Subcutaneous adipose tissue (tissue), 4 donors: Measurements from ENCODE around the gene TJAP1. TPM values are rescaled to one million over a fixed set of nuclear protein-coding genes. Genes with fewer than 3 reads are reported as not detected.

Experiments
- total RNA-seq, 4 donors: library from RNA; depleted of rRNA; stranded (reverse); fragments of >200 nt; gene quantifications; one replicate each; pipeline ENCODE4 v1.1.0, GENCODE V29; 2016
- TF ChIP-seq, protein P1 (sequence below): fragments of 450-650 bp; IDR thresholded peaks from one replicate; pipeline ENCODE4 v1.5.1; 2016; ENCODE audit warnings: low read depth, mild to moderate bottlenecking, control low read depth, antibody characterized with exemption, moderate library complexity

TJAP1 gene
- total RNA-seq, 4 donors from 2014 or later, result 13.4 to 29.6 (median 16.3) TPM

DNA sequence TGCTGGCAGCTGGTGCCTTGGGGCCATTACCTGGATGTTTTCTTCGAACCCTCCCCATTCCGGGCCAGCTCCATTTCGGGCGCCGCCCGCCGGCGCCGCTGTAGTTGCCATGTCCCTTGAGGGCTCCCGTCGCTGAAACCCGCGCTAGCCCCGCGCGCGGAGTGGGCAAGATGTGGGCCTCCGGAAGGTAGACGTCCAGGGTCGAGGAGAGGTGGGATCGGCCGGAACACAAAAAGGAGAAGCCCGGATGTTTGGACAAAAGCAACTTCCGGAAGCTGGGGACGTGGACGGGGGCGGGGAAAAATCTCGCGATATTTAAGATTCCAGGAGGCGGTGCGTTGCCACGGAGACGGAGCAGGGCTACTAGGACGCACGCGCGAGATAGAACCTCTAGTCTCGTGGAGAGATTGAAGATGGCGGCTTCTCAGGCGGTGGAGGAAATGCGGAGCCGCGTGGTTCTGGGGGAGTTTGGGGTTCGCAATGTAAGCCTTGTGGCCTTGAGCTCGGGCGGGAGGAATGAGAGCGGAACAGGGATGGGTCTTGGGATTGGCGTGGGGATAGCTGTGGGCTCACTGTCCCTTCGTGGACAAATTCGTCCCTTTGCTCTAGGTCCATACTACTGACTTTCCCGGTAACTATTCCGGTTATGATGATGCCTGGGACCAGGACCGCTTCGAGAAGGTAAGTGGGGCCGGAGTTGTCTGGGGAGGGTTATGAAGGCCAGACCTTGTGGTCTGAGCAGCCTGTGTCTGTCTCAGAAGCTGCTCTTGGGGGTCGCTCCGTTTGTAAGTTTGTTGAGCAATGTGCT is 39.5 kb downstream of the TJAP1 start, which contains the start of the genes POLR1C and YIPF3:
Gene POLR1C, plus strand, starts transcription at position 393 of the 808 bp plus-strand sequence. Its CDS starts 21 bp downstream, at position 414.
Gene YIPF3, minus strand, starts transcription at position 230 of the 808 bp plus-strand sequence. Its CDS starts 119 bp downstream, at position 111.
- TF ChIP-seq, protein P1, sequence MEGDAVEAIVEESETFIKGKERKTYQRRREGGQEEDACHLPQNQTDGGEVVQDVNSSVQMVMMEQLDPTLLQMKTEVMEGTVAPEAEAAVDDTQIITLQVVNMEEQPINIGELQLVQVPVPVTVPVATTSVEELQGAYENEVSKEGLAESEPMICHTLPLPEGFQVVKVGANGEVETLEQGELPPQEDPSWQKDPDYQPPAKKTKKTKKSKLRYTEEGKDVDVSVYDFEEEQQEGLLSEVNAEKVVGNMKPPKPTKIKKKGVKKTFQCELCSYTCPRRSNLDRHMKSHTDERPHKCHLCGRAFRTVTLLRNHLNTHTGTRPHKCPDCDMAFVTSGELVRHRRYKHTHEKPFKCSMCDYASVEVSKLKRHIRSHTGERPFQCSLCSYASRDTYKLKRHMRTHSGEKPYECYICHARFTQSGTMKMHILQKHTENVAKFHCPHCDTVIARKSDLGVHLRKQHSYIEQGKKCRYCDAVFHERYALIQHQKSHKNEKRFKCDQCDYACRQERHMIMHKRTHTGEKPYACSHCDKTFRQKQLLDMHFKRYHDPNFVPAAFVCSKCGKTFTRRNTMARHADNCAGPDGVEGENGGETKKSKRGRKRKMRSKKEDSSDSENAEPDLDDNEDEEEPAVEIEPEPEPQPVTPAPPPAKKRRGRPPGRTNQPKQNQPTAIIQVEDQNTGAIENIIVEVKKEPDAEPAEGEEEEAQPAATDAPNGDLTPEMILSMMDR, result no peak

DNA sequence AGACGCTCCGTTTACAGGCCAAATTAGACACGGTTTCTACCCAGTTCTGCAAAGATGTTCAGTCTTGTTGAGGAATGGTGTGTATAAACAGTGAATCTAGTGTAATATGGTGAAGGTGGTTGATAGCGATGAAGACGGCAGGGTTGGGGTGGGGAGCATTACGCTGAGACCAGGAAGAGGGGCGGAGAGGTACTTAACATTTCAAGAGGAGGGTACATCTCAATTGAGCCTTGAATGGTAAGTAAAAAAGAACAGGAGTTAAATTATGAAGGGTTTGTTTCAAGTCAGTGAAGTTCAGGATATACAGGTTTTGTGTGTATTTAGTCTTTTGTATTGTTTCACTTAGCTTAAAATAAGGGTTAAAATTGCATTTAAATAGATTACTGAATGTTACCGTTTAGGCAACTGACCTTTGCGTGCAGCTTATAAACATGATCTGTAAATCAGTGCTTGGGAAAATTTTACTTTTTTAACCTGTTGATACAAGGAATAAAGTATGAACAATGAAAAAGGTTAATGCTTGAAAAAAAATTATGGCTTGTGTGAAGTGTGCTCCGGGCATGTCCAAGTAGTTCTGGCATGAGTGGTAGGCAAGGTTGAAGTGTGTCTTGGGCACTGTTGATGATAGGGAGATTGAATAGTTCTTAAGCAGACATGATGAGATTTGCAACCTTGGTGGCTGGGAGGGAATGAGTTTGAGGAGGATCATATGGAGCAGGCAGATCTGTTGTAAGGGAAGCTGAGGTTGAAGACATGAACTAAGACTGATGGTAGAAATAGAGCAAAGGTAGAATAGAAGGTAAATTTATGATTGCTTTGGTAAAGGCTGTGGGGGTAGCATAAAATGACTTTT is 40.4 kb downstream of the TJAP1 start:
- TF ChIP-seq, protein P1, result no peak

GRCh38 chr6:43520097-43520496 is 42.7 kb downstream of the TJAP1 start:
- TF ChIP-seq, protein P1, result no peak

- TF ChIP-seq, protein P1, result no peak
These were observed 44.5 kb downstream of the TJAP1 start for GRCh38 chr6:43521836-43522235.

DNA sequence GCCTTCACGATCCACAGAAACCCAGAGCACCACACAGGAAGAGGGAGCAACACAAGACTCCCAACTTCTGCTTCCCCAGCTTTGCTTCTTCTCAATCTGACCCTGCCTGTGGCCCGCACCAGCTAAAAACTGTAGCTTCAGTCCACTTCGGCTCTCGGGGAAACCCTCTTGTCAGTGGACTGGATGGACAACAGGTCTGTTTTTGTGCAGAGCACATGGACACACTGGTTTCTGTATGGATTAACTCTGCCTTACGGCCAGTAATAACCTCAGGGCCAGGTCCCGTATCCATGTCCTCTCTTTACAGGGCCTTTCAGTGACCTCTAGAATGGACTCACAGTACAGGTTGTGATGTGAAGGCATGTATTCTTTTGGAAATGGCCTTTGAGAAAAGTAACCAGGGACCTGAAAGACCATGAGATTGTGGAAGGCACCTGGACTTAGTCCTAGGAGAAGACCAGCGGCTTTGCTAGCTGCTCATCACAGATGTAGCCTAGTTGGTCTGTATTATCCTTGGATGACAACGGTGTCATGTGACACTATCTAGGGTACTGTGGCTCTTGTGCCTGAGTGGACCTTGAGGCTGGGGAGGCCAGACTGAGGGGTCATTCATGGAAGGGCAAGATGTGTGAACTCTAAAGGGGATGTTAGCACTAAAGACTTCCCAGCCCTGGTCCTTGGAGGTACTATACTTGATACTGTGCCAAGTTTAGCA is 45.3 kb downstream of the TJAP1 start:
- TF ChIP-seq, protein P1, result no peak

DNA sequence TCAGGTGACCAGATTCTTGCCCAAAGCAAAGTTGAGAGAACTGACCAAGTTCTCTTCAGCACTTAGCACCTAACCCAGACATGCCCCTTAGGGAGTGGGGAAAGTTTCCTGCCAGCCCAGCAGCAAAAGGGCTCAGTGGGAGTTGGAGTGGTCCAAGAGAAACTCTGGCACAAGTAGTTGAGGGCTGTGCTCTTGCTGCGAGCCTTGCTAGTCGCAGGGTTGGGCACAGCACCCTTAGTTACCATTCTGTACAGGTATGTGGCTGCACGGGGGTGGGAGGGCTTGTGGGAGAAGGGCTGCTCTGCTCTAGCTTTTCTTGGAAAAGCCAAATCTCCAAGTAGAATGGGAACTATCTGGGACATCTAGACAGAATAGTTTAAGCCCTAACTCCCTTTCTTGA is 45.9 kb downstream of the TJAP1 start:
- TF ChIP-seq, protein P1, result no peak
